HFF-Myc (cell line): ENCODE data around the gene EMC1.

Experiments
- DNase-seq: peaks from one replicate; pipeline ENCODE4 v3.0.0-alpha.2; 2011; ENCODE audit warnings: low read depth; ENCODE audit errors: extremely low read depth
- H3K4me3 ChIP-seq: replicated peaks from 2 replicates; pipeline ENCODE4 v1.5.1; 2011; ENCODE audit warnings: low read depth, mild to moderate bottlenecking, control low read depth, low read length
- CTCF ChIP-seq: IDR thresholded peaks from 2 replicates; pipeline ENCODE4 v1.5.1; 2012; ENCODE audit warnings: mild to moderate bottlenecking, low read depth, low read length, control low read depth; ENCODE audit errors: missing control alignments

The EMC1 gene

GRCh38 chr1:19209990-19210771 is 41.1 kb downstream of the EMC1 start, which contains the start of gene UBR4:
Gene UBR4 (minus strand): TSS chr1:19210266. CDS start chr1:19210248, 18 bp downstream.
- H3K4me3 ChIP-seq, result peak within 1 kb of the TSS; percentile 63
- peak; percentile 65 for DNase-seq
- TF ChIP-seq CTCF, result no peak

- H3K4me3 ChIP-seq, result peak overlapping the region; percentile 63
- TF ChIP-seq CTCF, result no peak
- no peak for DNase-seq
Observed at GRCh38 chr1:19209439-19209989, 41.8 kb downstream of the EMC1 start.

- DNase-seq, result no peak
Observed at GRCh38 chr1:19208710-19209438, 42.5 kb downstream of the EMC1 start.

DNA sequence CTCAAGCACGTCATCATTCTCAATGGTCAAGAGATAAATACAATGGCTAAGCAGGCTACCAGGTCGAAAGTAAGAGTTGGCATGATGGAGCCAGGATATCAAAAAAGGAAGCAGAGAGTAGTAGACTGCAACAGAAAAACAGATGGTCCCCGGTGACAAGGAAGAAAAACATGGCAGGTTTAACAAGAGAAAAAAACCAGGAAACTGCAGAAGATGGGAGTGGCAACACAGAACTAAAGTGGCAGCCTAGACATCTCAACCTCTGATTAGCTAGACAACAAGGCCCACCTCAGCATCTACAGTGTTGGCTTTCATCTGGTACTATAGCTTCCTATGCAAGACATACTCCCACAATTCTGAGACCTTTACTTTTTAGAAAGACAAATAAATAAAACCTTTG is 44.4 kb downstream of the EMC1 start:
- DNase-seq, result no peak
- TF ChIP-seq CTCF, result no peak
- H3K4me3 ChIP-seq, result no peak overlapping the region

More at GRCh38 chr1:19208710-19209438, 42.5 kb downstream of the EMC1 start:
- TF ChIP-seq CTCF, result no peak
- peak overlapping the region; percentile 63 for H3K4me3 ChIP-seq

DNA sequence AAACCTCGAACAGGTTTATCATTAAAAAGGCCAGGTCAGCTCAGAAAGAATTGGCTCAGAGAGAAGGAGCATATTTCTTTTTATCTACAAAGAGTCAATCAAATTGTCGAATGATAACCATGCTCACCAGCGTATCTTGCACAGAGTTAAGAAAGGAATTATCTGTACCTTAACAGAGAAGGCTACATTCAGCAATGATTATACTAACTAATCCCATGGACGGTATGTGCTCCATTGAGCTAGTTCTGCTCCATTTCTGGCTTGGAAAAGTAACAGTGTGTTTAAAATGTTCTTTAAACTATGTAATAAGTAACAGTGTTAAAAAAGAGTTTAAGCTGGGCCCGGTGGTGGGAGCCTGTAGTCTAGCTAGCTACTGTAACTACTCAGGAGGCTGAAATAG is 45.5 kb downstream of the EMC1 start:
- no peak for TF ChIP-seq CTCF
- no peak overlapping the region for H3K4me3 ChIP-seq

DNA sequence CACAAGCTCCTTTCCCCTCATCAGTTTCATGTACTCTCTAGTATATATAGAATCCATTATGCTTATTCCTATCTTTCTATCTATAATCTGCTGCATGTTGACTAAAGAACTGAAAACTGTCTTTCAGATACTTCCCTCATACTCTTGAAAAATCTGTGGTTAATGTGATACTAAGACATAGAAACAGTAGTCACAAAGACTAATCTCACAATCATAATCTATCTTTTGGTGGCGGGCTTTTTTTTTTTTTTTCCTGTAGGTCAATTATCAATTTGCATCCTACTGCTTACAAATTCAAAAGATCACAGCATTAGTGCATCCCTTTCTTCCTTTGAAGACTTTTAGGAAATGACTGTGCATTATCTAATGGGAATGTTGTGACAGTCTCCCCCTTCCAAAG is 45.9 kb downstream of the EMC1 start:
- DNase-seq, result no peak
- TF ChIP-seq CTCF, result no peak
- H3K4me3 ChIP-seq, result no peak overlapping the region

More for the DNA sequence above, 45.5 kb downstream of the EMC1 start:
- no peak for DNase-seq
